ENCODE measurements around the gene TSPEAR.
"Not testable (repeated sequence)": the region's sequence is repeated elsewhere in the genome, so short reads cannot be mapped to it uniquely, and the experiment has no call there.

Gene TSPEAR

GRCh38 chr21:44699502-44700001, 11.8 kb downstream of the TSPEAR start:
- H4K20me1 ChIP-seq (ENCODE audit: control insufficient read depth, insufficient read depth, low read depth, low read length), result no peaks in the 10 kb centered on the region
- no peaks in the 10 kb centered on the region for H3K9me2 ChIP-seq (replicated peaks; ENCODE audit: control insufficient read depth, low read length)
- H3K36me3 ChIP-seq (ENCODE audit: control insufficient read depth, low read length), result no peaks in the 10 kb centered on the region
- H3K4me3 ChIP-seq (ENCODE audit: low read length), result no peak overlapping the region
- no peak overlapping the region for H3K27ac ChIP-seq (ENCODE audit: low read depth, low read length)
- H3F3A ChIP-seq (ENCODE audit: control insufficient read depth, insufficient read depth), result no peaks in the 10 kb centered on the region
- H3K27me3 ChIP-seq (ENCODE audit: control insufficient read depth, low read length), result peaks cover 5% of the 10 kb centered on the region; the same call in 1 of the 2 replicates
- H3K4me1 ChIP-seq (ENCODE audit: control insufficient read depth, low read length), result no peaks in the 10 kb centered on the region
- H3K9me3 ChIP-seq (ENCODE audit: control insufficient read depth, insufficient read depth, low read length), result no peaks in the 10 kb centered on the region
- no peak overlapping the region for H3K4me2 ChIP-seq (ENCODE audit: low read length)
- no peaks in the 10 kb centered on the region for H3K79me2 ChIP-seq (ENCODE audit: control insufficient read depth, low read length)
- TF ChIP-seq EZH2phosphoT487 (IDR thresholded peaks at IDR 0.05; ENCODE audit: borderline replicate concordance, low read length), result no peak
- TF ChIP-seq CTCF (IDR thresholded peaks at IDR 0.05; ENCODE audit: low read depth, low read length, poor library complexity, severe bottlenecking), result no peak

DNA sequence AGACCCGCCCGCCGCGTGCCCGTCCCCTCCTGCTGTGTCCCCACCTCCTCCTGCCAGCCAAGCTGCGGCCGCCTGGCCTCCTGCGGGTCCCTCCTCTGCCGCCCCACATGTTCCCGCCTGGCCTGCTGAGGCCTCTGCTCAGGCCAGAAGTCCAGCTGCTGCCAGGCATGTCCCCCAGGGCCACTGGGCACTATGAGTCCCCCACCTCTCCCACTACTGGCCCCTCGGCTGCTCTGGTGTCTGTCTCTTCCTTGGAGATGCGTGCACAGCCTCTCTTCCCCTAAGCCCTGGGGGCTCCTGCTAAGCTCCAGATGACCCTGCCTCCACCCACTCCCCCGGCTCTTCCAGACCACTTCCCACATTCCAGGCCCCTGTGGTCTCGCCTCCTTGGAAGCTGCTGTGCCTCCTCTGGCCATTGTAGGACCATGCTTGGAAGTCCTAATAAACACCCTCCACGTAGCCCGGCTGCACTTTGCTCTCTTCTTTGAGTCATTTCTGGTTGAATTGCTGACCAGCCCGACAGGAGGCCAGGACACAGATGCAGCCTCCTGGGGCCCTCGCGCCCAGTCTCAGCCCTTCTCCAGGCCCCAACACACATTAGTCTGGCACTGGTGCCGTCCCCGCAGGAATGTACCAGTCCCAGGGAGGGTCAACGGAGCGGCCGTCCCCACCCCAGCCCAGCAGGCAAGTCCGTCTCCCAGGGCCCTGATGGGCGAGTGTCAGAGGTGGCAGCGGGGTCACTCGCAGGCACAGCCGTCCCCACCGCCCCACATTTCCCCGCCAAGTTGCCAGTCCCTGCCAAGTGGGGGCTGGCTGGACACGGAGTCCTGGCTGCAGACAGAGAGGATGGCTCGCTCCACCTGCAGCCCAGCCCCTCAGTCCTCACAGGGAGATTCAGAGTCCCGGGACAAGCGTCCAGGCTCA, 13.3 kb downstream of the TSPEAR start:
- peaks cover 5% of the 10 kb centered on the region; the same call in 1 of the 2 replicates for H3K27me3 ChIP-seq (ENCODE audit: control insufficient read depth, low read length)
- no peaks in the 10 kb centered on the region for H3K9me3 ChIP-seq (ENCODE audit: control insufficient read depth, insufficient read depth, low read length)
- TF ChIP-seq CTCF (IDR thresholded peaks at IDR 0.05; ENCODE audit: low read depth, low read length, poor library complexity, severe bottlenecking) (no peak), EZH2phosphoT487 (IDR thresholded peaks at IDR 0.05; ENCODE audit: borderline replicate concordance, low read length) (no peak)
- no peaks in the 10 kb centered on the region for H3K9me2 ChIP-seq (replicated peaks; ENCODE audit: control insufficient read depth, low read length)
- H4K20me1 ChIP-seq (ENCODE audit: control insufficient read depth, insufficient read depth, low read depth, low read length), result no peaks in the 10 kb centered on the region
- H3K4me3 ChIP-seq (ENCODE audit: low read length), result no peak overlapping the region
- H3K79me2 ChIP-seq (ENCODE audit: control insufficient read depth, low read length), result no peaks in the 10 kb centered on the region
- no peaks in the 10 kb centered on the region for H3K4me1 ChIP-seq (ENCODE audit: control insufficient read depth, low read length)
- H3K4me2 ChIP-seq (ENCODE audit: low read length), result no peak overlapping the region
- no peak overlapping the region for H3K27ac ChIP-seq (ENCODE audit: low read depth, low read length)
- H3F3A ChIP-seq (ENCODE audit: control insufficient read depth, insufficient read depth), result no peaks in the 10 kb centered on the region
- no peaks in the 10 kb centered on the region for H3K36me3 ChIP-seq (ENCODE audit: control insufficient read depth, low read length)

- H3K79me2 ChIP-seq (ENCODE audit: control insufficient read depth, low read length); H3K9me3 ChIP-seq (ENCODE audit: control insufficient read depth, insufficient read depth, low read length); H3K4me3 ChIP-seq (ENCODE audit: low read length); H3F3A ChIP-seq (ENCODE audit: control insufficient read depth, insufficient read depth); H3K4me1 ChIP-seq (ENCODE audit: control insufficient read depth, low read length); H3K36me3 ChIP-seq (ENCODE audit: control insufficient read depth, low read length); H3K9me2 ChIP-seq (replicated peaks; ENCODE audit: control insufficient read depth, low read length); H3K27ac ChIP-seq (ENCODE audit: low read depth, low read length); H3K4me2 ChIP-seq (ENCODE audit: low read length); H4K20me1 ChIP-seq (ENCODE audit: control insufficient read depth, insufficient read depth, low read depth, low read length); H3K27me3 ChIP-seq (ENCODE audit: control insufficient read depth, low read length): not testable (repeated sequence)
Measured at GRCh38 chr21:44697172-44697810, 14.1 kb downstream of the TSPEAR start, which contains the start of gene KRTAP10-12. Gene KRTAP10-12 (plus strand): TSS chr21:44697172. CDS start chr21:44697202, 30 bp downstream.

Data from DOHH2 (cell line).